Measurements from ENCODE around the gene BDKRB2. TPM values are rescaled to one million over a fixed set of nuclear protein-coding genes. Genes with fewer than 3 reads are reported as not detected.

The BDKRB2 gene
- total RNA-seq, 1 donor from 2014 or later = 3.2 TPM

DNA sequence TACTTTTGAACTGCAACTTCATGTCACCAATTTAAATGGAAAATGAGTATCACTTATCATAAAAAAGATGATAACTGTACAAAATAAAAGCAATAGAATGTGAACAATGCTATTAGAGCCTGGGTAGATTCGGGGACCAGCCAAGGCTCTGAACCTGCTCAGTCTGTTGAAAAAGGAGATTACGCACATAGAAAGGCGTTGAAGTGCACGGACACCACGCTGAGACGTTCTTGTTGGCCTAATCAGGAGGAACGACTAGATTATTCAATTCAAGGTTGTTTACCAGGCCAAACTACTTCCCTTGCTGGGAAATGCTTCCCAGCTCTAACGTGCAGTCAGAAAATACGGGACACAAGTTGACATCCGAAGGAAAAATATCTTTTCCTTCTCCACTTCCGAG lies 27.9 kb downstream of the BDKRB2 start:
- Histone ChIP-seq H3K27me3 (ENCODE audit: control insufficient read depth, insufficient read depth, low read length) (no peaks in the 10 kb centered on the region), H3K36me3 (ENCODE audit: control insufficient read depth, insufficient read depth, low read length) (peaks cover 1% of the 10 kb centered on the region), H3K4me3 (ENCODE audit: low read depth, low read length) (no peak overlapping the region)
- TF ChIP-seq, protein P1, sequence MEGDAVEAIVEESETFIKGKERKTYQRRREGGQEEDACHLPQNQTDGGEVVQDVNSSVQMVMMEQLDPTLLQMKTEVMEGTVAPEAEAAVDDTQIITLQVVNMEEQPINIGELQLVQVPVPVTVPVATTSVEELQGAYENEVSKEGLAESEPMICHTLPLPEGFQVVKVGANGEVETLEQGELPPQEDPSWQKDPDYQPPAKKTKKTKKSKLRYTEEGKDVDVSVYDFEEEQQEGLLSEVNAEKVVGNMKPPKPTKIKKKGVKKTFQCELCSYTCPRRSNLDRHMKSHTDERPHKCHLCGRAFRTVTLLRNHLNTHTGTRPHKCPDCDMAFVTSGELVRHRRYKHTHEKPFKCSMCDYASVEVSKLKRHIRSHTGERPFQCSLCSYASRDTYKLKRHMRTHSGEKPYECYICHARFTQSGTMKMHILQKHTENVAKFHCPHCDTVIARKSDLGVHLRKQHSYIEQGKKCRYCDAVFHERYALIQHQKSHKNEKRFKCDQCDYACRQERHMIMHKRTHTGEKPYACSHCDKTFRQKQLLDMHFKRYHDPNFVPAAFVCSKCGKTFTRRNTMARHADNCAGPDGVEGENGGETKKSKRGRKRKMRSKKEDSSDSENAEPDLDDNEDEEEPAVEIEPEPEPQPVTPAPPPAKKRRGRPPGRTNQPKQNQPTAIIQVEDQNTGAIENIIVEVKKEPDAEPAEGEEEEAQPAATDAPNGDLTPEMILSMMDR (IDR thresholded peaks at IDR 0.05; ENCODE audit: insufficient read depth, low read length, severe bottlenecking) = no peak
- DNase-seq (ENCODE audit: low read depth) = no peak
- no peak for FAIRE-seq

DNA sequence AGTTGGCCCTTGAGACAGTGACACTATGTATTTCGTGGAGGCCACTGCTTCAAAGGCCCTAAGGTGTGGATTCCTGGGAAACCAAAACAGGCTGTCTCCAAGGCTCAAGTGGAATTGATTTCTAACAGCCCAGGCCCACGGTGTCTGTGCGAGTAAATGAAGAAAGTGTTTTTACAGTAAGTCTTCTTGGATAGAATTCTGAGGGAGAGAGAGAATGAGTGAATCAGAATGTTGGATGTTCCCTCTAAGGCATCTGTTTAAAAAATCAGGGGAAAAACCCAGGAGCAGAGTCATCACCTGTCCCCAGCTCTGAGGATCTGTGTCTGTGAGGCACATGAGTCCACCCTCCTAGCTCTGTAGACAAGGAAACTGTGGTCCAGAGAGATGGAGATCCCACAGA lies 29.0 kb downstream of the BDKRB2 start:
- TF ChIP-seq, protein P1 (IDR thresholded peaks at IDR 0.05; ENCODE audit: insufficient read depth, low read length, severe bottlenecking) = no peak
- DNase-seq (ENCODE audit: low read depth) (no peak), FAIRE-seq (no peak)
- Histone ChIP-seq H3K27me3 (ENCODE audit: control insufficient read depth, insufficient read depth, low read length) (no peaks in the 10 kb centered on the region), H3K4me3 (ENCODE audit: low read depth, low read length) (no peak overlapping the region), H3K36me3 (ENCODE audit: control insufficient read depth, insufficient read depth, low read length) (peaks cover 1% of the 10 kb centered on the region)

DNA sequence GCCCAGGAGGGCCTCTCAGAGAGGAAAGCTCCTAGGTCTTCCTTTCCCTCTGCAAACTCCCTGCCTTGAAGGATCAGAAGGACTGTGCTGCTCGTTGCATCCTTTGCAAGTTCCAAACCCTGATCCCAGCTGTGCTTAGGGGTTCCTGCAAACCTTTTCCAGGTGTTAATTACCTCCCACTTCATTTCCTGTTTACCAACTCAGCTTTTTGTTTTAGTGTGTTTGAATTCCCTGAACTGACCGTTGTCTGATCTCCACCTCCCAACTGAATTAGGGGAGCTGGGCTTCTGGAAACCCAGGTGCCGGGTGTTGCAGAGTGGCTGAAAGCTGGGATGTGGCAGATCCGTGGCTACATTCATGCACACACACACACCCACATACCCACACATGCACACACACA lies 30.8 kb downstream of the BDKRB2 start:
- no peaks in the 10 kb centered on the region for H3K27me3 ChIP-seq (ENCODE audit: control insufficient read depth, insufficient read depth, low read length)
- H3K36me3 ChIP-seq (ENCODE audit: control insufficient read depth, insufficient read depth, low read length) = peaks cover 3% of the 10 kb centered on the region
- DNase-seq (ENCODE audit: low read depth) = no peak
- TF ChIP-seq, protein P1 (IDR thresholded peaks at IDR 0.05; ENCODE audit: insufficient read depth, low read length, severe bottlenecking) = no peak
- FAIRE-seq = no peak
- H3K4me3 ChIP-seq (ENCODE audit: low read depth, low read length) = no peak overlapping the region

DNA sequence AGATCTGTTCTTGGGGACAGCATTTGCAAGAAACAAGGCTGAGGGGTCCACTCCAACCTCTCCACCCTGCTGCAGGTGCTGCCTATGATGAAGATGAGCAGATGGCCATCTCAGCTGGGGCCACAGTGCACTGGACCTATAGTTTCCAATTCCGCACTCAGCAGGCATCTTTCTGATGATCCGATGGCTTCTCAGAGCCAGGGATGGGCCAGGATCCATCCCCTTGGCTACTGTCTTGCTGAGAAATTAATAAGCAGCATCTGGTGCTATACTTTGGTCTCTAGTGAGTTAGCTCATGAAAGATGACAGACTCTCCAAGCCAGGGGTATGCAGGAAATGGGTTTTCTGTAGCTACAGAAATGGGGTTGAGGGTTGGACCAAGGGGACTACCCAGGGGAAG lies 33.0 kb downstream of the BDKRB2 start:
- TF ChIP-seq, protein P1 (IDR thresholded peaks at IDR 0.05; ENCODE audit: insufficient read depth, low read length, severe bottlenecking) = no peak
- DNase-seq (ENCODE audit: low read depth) = no peak
- H3K27me3 ChIP-seq (ENCODE audit: control insufficient read depth, insufficient read depth, low read length) = no peaks in the 10 kb centered on the region
- H3K36me3 ChIP-seq (ENCODE audit: control insufficient read depth, insufficient read depth, low read length) = peaks cover 9% of the 10 kb centered on the region
- no peak for FAIRE-seq
- H3K4me3 ChIP-seq (ENCODE audit: low read depth, low read length) = no peak overlapping the region

DNA sequence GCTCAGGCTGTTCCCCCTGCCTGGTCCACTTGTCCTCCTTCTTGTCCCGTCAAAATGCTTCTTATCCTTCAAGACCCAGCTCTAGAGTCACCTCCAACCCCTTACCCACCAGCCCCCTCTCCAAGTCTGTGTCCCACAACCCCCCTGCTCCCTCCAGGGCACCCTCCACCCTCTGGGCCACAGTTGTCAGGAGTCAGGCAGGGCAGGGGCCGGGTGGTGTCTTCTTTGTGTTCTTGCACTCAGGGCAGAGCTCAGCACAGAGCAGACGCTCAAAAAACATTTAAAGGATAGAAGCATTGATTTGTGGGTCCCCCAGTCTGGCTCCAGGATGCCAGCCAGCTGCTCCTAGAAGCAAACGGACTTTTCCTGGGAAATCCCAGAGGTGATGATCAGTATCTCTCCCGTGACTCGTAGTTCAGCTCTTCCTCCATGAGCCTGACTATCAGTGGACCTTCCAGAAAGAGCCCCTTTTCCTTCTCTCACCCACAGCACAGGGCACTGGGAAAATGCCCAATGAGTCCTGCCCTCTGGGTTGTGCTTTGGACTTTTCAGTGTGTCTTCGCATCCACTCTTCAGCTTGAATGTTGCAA lies 34.1 kb downstream of the BDKRB2 start:
- no peak for DNase-seq (ENCODE audit: low read depth)
- no peak overlapping the region for H3K4me3 ChIP-seq (ENCODE audit: low read depth, low read length)
- TF ChIP-seq, protein P1 (IDR thresholded peaks at IDR 0.05; ENCODE audit: insufficient read depth, low read length, severe bottlenecking) = no peak
- H3K36me3 ChIP-seq (ENCODE audit: control insufficient read depth, insufficient read depth, low read length) = peaks cover 9% of the 10 kb centered on the region
- FAIRE-seq = no peak
- H3K27me3 ChIP-seq (ENCODE audit: control insufficient read depth, insufficient read depth, low read length) = no peaks in the 10 kb centered on the region

DNA sequence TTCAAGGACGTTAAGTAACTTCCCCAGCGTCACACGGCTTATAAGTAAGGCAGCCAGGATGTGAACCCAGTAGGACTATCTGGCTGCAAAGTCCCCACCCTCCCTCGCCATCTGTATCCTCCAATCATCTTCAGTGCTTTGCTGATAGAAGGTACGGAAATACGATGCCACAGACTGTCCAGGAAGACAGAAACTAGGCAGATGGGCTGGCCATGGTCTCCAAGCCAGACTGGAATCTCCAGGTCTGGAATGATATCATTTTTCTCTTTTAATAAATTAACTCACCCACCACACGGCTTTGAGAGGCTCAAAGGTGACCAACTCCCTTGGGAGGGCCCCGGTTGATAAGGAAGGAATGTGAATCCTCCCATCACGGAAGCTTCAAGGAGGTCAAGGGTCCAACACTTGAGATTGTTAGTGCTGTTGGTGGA lies 35.1 kb downstream of the BDKRB2 start:
- DNase-seq (ENCODE audit: low read depth) (no peak), FAIRE-seq (no peak)
- Histone ChIP-seq H3K4me3 (ENCODE audit: low read depth, low read length) (no peak overlapping the region), H3K36me3 (ENCODE audit: control insufficient read depth, insufficient read depth, low read length) (peaks cover 9% of the 10 kb centered on the region), H3K27me3 (ENCODE audit: control insufficient read depth, insufficient read depth, low read length) (no peaks in the 10 kb centered on the region)
- TF ChIP-seq, protein P1 (IDR thresholded peaks at IDR 0.05; ENCODE audit: insufficient read depth, low read length, severe bottlenecking) = no peak
